Coronary artery (tissue), 2 donors: ENCODE measurements around the gene IL13RA1.
"Not testable (repeated sequence)": the region's sequence is repeated elsewhere in the genome, so short reads cannot be mapped to it uniquely, and the experiment has no call there.

Source experiments
- DNase-seq: peaks from one replicate; pipeline ENCODE4 v3.0.0-alpha.2; 2017; ENCODE audit warnings: low spot score
- H3K27ac ChIP-seq, 2 donors: fragments of 200-600 bp; sonication (generic); one replicate each; pipeline ENCODE4 v1.5.1; 2016 to 2019
- H3K4me3 ChIP-seq: fragments of 200-600 bp; sonication (generic); 2 replicates; pipeline ENCODE4 v1.5.1; 2016; ENCODE audit warnings: mild to moderate bottlenecking, moderate library complexity
- TF ChIP-seq, protein P1 (sequence below): fragments of 200-600 bp; sonication (generic); IDR thresholded peaks from one replicate; pipeline ENCODE4 v1.5.1; 2019; ENCODE audit warnings: antibody characterized with exemption

The IL13RA1 gene

DNA sequence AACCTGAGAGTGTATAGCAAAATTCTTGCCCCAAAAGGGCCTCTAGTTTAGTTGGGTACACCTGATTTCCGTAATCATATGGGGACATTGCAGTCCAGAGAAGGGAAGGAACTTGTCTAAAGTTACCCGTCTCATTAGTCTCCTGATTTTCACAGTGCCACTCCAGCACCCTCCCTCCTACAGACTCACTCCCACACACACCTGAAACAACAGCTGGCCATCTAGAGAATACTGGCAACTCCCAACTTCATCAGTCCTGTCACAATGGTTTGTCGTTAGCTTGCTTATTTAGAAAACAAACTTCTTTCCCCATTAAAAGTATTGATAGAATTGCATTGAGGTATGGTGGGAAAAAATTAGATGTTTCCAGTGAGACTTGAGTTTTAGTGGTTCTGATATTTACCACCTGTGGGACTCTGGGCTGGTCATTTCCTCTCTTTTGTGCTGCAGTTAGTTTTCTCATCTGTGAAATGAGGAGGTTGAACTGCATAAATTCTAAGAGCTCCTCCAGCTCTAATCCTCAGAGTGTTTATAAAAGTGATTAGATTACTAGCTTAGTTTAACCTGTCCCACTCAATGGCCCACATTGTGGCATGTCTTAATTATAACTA lies 1.7 kb downstream of the IL13RA1 start:
- TF ChIP-seq, protein P1, sequence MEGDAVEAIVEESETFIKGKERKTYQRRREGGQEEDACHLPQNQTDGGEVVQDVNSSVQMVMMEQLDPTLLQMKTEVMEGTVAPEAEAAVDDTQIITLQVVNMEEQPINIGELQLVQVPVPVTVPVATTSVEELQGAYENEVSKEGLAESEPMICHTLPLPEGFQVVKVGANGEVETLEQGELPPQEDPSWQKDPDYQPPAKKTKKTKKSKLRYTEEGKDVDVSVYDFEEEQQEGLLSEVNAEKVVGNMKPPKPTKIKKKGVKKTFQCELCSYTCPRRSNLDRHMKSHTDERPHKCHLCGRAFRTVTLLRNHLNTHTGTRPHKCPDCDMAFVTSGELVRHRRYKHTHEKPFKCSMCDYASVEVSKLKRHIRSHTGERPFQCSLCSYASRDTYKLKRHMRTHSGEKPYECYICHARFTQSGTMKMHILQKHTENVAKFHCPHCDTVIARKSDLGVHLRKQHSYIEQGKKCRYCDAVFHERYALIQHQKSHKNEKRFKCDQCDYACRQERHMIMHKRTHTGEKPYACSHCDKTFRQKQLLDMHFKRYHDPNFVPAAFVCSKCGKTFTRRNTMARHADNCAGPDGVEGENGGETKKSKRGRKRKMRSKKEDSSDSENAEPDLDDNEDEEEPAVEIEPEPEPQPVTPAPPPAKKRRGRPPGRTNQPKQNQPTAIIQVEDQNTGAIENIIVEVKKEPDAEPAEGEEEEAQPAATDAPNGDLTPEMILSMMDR, result no peak
- peak overlapping the region; percentile 79 for H3K4me3 ChIP-seq
- no peak for DNase-seq
- peak overlapping the region; percentile 89 to 96 for H3K27ac ChIP-seq

DNA sequence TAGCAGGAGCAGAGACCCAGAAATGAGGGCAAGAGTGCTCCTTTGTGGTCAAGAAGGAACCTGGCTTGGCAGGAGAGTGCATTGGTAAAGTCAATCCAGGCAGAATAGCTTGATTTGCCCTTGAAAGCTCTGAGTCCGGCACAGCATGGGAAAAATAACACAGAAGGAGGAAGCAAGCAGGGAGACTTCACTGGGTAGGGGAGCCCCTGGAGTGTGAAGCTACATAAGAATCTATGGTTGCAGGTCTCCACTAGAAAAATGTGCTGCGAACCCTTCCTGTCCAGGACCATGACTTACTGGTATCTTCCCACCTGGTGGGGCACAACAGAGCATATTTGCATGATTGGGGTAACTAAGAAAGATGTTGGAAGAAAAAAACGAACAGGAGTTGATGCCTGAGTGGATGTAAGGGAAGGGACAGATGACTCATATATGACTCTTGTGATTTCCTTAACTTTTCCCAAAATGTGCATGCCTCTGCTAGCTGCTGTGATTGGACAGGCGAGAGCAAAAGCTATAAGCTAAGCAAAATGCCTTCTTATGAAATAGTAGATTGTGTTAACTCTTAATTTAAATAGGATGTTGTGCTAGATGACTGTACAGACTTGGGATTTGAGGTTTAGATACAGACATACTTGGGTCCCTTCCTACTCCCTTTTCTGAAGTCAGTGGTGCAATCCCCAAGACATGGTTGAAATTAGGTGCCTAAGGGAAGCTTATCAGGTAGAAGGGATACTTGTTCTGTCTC lies 3.3 kb downstream of the IL13RA1 start:
- DNase-seq, result no peak
- peak overlapping the region; percentile 11 for H3K4me3 ChIP-seq
- TF ChIP-seq, protein P1, result no peak
- H3K27ac ChIP-seq, result peak overlapping the region; percentile 33 to 96

DNA sequence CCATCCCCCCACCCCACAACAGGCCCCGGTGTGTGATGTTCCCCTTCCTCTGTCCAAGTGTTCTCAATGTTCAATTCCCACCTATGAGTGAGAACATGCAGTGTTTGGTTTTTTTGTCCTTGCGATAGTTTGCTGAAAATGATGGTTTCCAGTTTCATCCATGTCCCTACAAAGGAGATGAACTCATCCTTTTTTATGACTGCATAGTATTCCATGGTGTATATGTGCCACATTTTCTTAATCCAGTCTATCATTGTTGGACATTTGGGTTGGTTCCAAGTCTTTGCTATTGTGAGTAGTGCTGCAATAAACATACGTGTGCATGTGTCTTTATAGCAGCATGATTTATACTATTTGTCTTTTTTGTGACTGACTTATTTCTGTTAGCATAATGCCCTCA lies 5.1 kb downstream of the IL13RA1 start:
- not testable (repeated sequence) for H3K4me3 ChIP-seq, DNase-seq

DNA sequence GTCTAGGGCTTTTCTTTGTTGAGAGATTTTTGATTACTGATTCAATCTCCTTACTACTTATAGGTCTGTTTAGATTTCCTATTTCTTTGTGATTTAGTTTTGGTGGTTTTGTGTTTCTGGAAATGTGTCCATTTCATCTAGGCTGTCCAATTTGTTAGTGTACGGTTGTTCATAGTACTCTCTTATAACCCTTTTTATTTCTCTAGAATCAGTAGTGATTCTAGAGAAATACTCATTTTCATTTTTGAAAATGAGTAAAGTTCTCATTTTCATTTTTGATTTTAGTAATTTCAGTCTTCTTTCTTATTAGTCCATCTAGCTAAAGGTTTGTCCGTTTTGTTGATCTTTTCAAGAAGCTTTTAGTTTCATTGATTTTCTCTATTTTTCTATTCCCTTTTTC lies 7.5 kb downstream of the IL13RA1 start:
- Histone ChIP-seq H3K27ac (no peak overlapping the region), H3K4me3 (no peak overlapping the region)
- DNase-seq, result no peak
- TF ChIP-seq, protein P1, result no peak

More for the DNA sequence above, 5.1 kb downstream of the IL13RA1 start:
- H3K27ac ChIP-seq, result not testable (repeated sequence)

DNA sequence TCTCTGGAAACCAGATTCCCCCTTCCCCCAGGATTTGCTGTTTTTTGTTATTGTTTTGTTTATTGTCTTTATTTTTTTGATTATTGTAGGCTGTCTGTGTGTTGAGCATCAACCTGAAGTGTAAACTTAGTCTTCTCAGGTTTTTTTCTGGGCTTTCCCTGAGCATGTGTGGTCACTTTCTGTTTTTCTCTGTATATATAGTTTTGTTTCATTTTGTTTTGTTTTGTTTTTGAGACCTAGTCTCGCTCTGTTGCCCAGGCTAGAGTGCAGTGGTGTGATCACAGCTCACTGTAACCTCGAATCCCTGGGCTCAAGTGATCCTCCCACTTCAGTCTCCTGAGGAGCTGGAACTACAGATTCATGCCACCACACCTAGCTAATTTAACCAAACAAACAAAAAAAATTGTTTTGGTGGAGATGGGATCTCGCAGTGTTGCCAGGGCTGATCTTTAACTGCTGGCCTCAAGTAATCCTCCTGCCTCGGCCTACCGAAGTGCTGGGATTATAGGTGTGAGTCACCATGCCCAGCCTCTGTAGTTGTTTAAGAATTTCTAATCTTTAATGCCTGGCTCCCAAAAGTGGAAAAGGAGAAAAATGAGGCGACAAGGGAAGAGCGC lies 9.1 kb downstream of the IL13RA1 start:
- H3K4me3 ChIP-seq, result no peak overlapping the region
- no peak for DNase-seq
- TF ChIP-seq, protein P1, result no peak
- H3K27ac ChIP-seq, result no peak overlapping the region

DNA sequence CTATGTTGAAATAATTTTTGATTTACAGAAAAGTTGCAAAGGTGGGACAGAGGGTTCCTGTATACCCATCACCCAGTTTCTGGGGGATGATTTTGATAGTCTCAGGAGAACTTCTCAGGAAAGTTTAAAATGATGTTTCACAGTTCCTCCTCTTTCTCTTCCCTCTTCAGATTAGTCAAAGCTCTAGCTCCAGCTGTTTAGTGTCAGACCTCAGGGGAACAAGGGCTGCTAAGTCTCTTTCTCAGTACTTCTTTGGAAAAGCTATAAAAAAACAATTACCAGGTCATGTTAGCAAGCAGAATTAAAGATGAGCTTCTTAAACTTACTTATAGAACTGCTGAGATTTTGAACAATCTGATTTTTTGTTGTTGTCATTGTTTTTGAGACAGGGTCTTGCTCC lies 12.2 kb downstream of the IL13RA1 start:
- Histone ChIP-seq H3K4me3 (no peak overlapping the region), H3K27ac (no peak overlapping the region)
- TF ChIP-seq, protein P1, result no peak
- DNase-seq, result no peak

DNA sequence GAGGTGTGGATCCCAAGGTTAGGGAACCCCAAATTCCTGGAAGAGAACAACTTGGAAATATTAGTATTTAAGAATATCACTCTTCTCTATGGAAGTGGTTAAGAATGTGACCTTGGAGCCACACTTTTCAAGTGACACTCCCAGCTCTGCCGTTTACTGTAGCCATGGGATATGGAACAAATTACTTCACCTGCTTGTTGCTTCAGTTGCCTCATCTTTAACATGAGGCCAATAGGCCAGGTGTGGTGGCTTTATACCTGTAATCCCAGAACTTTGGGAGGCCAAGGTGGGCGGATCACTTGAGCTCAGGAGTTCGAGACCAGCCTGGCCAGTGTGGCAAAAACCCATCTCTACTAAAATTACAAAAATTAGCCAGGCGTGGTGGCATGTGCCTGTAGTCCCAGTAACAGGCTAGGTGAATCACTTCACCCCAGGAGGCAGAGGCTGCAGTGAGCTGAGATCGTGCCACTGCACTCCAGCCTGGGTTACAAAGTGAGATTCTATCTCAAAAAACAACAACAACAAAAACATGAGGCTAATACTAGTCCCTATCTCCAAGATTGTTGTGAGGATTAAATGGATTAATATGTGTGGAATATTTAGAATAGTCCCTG lies 13.0 kb downstream of the IL13RA1 start:
- TF ChIP-seq, protein P1, result no peak
- H3K27ac ChIP-seq, result no peak overlapping the region
- DNase-seq, result no peak
- no peak overlapping the region for H3K4me3 ChIP-seq
